MCF 10A (cell line): Measurements from ENCODE around the gene FLRT2. TPM values are rescaled to one million over a fixed set of nuclear protein-coding genes. Genes with fewer than 3 reads are reported as not detected.

ENCODE experiments used
- BruUV-seq: library from RNA; stranded (reverse); fragments of 400-500 nt; replicated peaks from 2 replicates; lab custom pipeline; 2021; lab: Mats Ljungman, UMichigan
- CTCF ChIA-PET: fragments of 300-600 bp; sonication (Branson Sonifier 250); formaldehyde crosslinking; extraction: SDS; loops from one replicate; lab custom pipeline; 2021; ENCODE audit warnings: antibody characterized with exemption, inconsistent platforms; lab: Yijun Ruan, JAX
- POLR2A ChIA-PET: fragments of 300-600, 350-650 bp; sonication (Branson Sonifier 250); formaldehyde crosslinking; extraction: SDS; loops from one replicate; lab custom pipeline; 2020; ENCODE audit warnings: antibody characterized with exemption, inconsistent platforms; lab: Yijun Ruan, JAX
- DNase-seq: peaks from one replicate; pipeline ENCODE4 v3.0.0-alpha.2; 2018; ENCODE audit not compliant: unreplicated experiment
- H3K27ac Mint-ChIP-seq: one replicate; pipeline ENCODE4 v1.8.0; 2022; ENCODE audit warnings: mild to moderate bottlenecking, low read depth, mixed read lengths; ENCODE audit not compliant: unreplicated experiment
- H3K27me3 Mint-ChIP-seq: one replicate; pipeline ENCODE4 v1.8.0; 2022; ENCODE audit warnings: mixed read lengths; ENCODE audit not compliant: insufficient read depth, unreplicated experiment
- H3K36me3 Mint-ChIP-seq: one replicate; pipeline ENCODE4 v1.8.0; 2022; ENCODE audit warnings: mild to moderate bottlenecking, moderate library complexity, mixed read lengths; ENCODE audit not compliant: insufficient read depth, unreplicated experiment
- H3K4me1 Mint-ChIP-seq: one replicate; pipeline ENCODE4 v1.8.0; 2022; ENCODE audit warnings: mixed read lengths; ENCODE audit not compliant: insufficient read depth, unreplicated experiment
- H3K4me3 Mint-ChIP-seq: one replicate; pipeline ENCODE4 v1.8.0; 2022; ENCODE audit warnings: mild to moderate bottlenecking, moderate library complexity, mixed read lengths; ENCODE audit not compliant: unreplicated experiment
- H3K9me3 Mint-ChIP-seq: one replicate; pipeline ENCODE4 v1.8.0; 2022; ENCODE audit warnings: mixed read lengths; ENCODE audit not compliant: unreplicated experiment
- CTCF ChIP-seq: fragments of 200-600 bp; IDR thresholded peaks from one replicate; pipeline ENCODE4 v1.8.0; 2022; ENCODE audit warnings: antibody characterized with exemption, mild to moderate bottlenecking; ENCODE audit not compliant: unreplicated experiment
- intact Hi-C: fragments of 100-400 bp; cut with micrococcal nuclease; formaldehyde crosslinking; loops from 2 replicates; pipeline ENCODE4 v1.14.1; 2022
- total RNA-seq: library from RNA; stranded (reverse); gene quantifications from 2 replicates; pipeline ENCODE4 v1.2.3, GENCODE V29; 2022

FLRT2 gene
- total RNA-seq, 1 experiment from 2014 or later: 153 TPM

DNA sequence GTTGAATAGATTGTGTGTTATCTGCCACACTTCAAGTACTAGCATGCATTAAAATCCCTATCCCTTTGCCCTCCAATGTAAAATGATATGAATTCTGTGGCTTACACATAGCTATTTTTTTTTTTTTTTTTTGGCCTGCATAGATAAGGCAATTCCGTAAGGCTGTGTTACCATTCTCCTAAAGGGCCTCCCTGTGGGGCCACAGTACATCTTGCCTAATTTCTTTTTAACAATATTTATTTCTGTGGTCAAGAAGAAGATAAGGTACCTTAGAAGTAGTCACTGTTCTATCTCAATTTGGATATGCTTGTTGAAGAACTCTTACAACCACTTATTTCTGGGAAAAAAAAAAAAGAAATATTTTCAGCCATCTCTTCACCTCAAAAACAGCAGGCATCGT is 19.8 kb downstream of the FLRT2 start:
- H3K4me1 Mint-ChIP-seq: peaks cover 11% of the 10 kb centered on the region
- no peak for DNase-seq
- peaks cover 10% of the 10 kb centered on the region for H3K36me3 Mint-ChIP-seq
- no peak overlapping the region for H3K4me3 Mint-ChIP-seq
- H3K9me3 Mint-ChIP-seq: no peaks in the 10 kb centered on the region
- no peaks in the 10 kb centered on the region for H3K27me3 Mint-ChIP-seq
- ChIA-PET POLR2A (interaction anchor here (2.5 kb wide), 1 partner anchor 13 kb away, joined by 11 read pairs; no protein-coding TSS in a partner anchor), CTCF (interaction anchor here (0.6 to 1.6 kb wide), 2 partner anchors 15 to 188 kb away, joined by 4 to 7 read pairs; no protein-coding TSS in a partner anchor)
- no TSS peak for BruUV-seq
- no peak overlapping the region for H3K27ac Mint-ChIP-seq
- no peak for TF ChIP-seq CTCF
- intact Hi-C loops: no loop called here

DNA sequence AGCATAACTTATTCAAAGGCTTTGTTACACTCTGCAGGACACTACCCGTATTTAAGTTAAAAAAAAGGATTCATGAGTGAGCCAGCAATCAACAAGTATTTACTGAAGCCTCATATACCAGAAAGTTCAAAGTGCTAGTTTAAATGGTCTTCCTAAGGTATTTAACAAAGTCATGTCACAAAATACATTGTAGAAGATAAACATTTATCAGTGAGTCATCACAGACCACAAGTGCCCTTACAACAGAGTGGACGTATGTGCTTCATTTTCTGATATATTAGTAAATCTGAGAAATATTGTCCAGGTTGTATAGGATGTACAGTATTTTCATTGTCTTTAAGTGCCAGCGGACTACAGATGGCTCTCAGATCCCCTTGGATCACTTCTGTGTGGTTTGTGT is 24.2 kb downstream of the FLRT2 start:
- Mint-ChIP-seq H3K36me3 (peaks cover 7% of the 10 kb centered on the region), H3K27me3 (no peaks in the 10 kb centered on the region)
- CTCF ChIA-PET: interaction anchor here (0.6 to 0.8 kb wide), 2 partner anchors 13 to 58 kb away, joined by 3 to 4 read pairs; no protein-coding TSS in a partner anchor

GRCh38 chr14:85556267-85556666 is 26.3 kb downstream of the FLRT2 start:
- H3K4me1 Mint-ChIP-seq: peaks cover 13% of the 10 kb centered on the region
- intact Hi-C loops: no loop called here
- no peaks in the 10 kb centered on the region for H3K9me3 Mint-ChIP-seq
- peaks cover 19% of the 10 kb centered on the region for H3K36me3 Mint-ChIP-seq
- peak overlapping the region; percentile 25 for H3K4me3 Mint-ChIP-seq
- peak overlapping the region; percentile 80 for H3K27ac Mint-ChIP-seq
- POLR2A ChIA-PET: interaction anchor here (0.5 to 2.1 kb wide), 8 partner anchors 11 to 1989 kb away, joined by 3 to 9 read pairs (median 4); no protein-coding TSS in a partner anchor
- DNase-seq: peak; percentile 39
- CTCF ChIA-PET: interaction anchor here (0.6 to 1.0 kb wide), 3 partner anchors 15 to 1575 kb away, joined by 3 to 4 read pairs (median 4); no protein-coding TSS in a partner anchor
- H3K27me3 Mint-ChIP-seq: no peaks in the 10 kb centered on the region
- BruUV-seq: no TSS peak
- no peak for TF ChIP-seq CTCF

More for the DNA sequence above, 24.2 kb downstream of the FLRT2 start:
- no peak overlapping the region for H3K4me3 Mint-ChIP-seq
- no peaks in the 10 kb centered on the region for H3K9me3 Mint-ChIP-seq
- TF ChIP-seq CTCF: no peak
- POLR2A ChIA-PET: no interaction called here
- no TSS peak for BruUV-seq
- no peak for DNase-seq
- H3K4me1 Mint-ChIP-seq: peaks cover 13% of the 10 kb centered on the region
- intact Hi-C loops: no loop called here
- peak overlapping the region; percentile 80 for H3K27ac Mint-ChIP-seq

- Mint-ChIP-seq H3K36me3 (peaks cover 33% of the 10 kb centered on the region), H3K4me3 (no peak overlapping the region), H3K27ac (no peak overlapping the region), H3K27me3 (no peaks in the 10 kb centered on the region), H3K9me3 (no peaks in the 10 kb centered on the region), H3K4me1 (peaks cover 13% of the 10 kb centered on the region)
- POLR2A ChIA-PET: no interaction called here
- TF ChIP-seq CTCF: no peak
- BruUV-seq: no TSS peak
- CTCF ChIA-PET: interaction anchor here (0.5 to 0.6 kb wide), 2 partner anchors 120 to 686 kb away, joined by 3 read pairs; no protein-coding TSS in a partner anchor
- no peak for DNase-seq
- intact Hi-C loops: no loop called here
These were observed 28.6 kb downstream of the FLRT2 start for GRCh38 chr14:85558505-85558904.
